Measurements from ENCODE around the gene FBF1. TPM values are rescaled to one million over a fixed set of nuclear protein-coding genes. Genes with fewer than 3 reads are reported as not detected.

Gene FBF1
- total RNA-seq, 4 donors from 2014 or later: 20.4 to 23.8 (median 22.4) TPM

DNA sequence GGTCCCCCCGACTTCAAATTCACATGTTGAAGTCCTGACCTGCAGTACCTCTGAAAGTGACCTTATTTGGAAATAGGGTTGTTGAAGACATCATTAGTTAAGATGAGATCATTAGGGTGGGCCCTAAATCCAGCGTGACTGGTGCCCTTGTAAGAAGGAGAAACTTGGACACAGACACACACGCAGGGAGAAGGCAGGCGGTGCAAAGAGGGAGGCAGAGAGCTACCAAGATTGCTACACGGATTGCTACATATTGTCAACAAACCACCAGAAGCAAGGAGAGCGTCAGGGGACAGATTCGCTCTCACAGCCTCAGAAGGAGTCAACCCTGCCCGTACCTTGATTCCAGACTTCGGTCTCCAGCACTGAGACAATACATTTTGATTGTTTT lies 78.9 kb downstream of the FBF1 start:
- TF ChIP-seq CTCF (IDR thresholded peaks at IDR 0.05) (no peak), POLR2A (IDR thresholded peaks at IDR 0.05) (no peak)
- intact Hi-C loops (cut with DNase I; ENCODE audit: low total_unique reads): no loop called here
- 65 to 69% methylated on average over 9 of the region's 9 CpGs for WGBS, 2 donors
- H3K4me3 ChIP-seq (ENCODE audit: low read depth, poor library complexity, severe bottlenecking): no peak overlapping the region
- DNase-seq (ENCODE audit: low spot score in 2 of 2): peak in 1 of 2 donors; percentile 73

Other genes with a start within 250 kb of the FBF1 start
- 100 to 1,000 TPM; 371 to 689 (median 435) TPM for gene ITGB4, start 219.6 kb downstream of the FBF1 start, total RNA-seq
- gene GALK1, start 175.8 kb downstream of the FBF1 start, total RNA-seq: 10 to 100 TPM; 20.6 to 31.0 (median 28.9) TPM
- gene UNK, start 156.2 kb downstream of the FBF1 start, total RNA-seq: 10 to 100 TPM; 26.5 to 42.5 (median 31.9) TPM
- 1 to 10 TPM; 5.0 to 9.1 (median 7.6) TPM for gene UNC13D, start 96.6 kb downstream of the FBF1 start, total RNA-seq
- 100 to 1,000 TPM in 2 of 4 donors, 10 to 100 TPM in 2; 74.2 to 149 (median 93.8) TPM for gene WBP2, start 85.7 kb downstream of the FBF1 start, total RNA-seq
- gene TRIM47, start 62.5 kb downstream of the FBF1 start, total RNA-seq: 10 to 100 TPM; 33.2 to 62.5 (median 41.5) TPM
- 10 to 100 TPM; 23.1 to 36.3 (median 32.2) TPM for gene TRIM65, start 44.1 kb downstream of the FBF1 start, total RNA-seq
- gene MRPL38, start 36.2 kb downstream of the FBF1 start, total RNA-seq: 10 to 100 TPM; 36.5 to 64.7 (median 49.0) TPM
- 100 to 1,000 TPM in 1 of 4 donors, 10 to 100 TPM in 3; 71.2 to 102 (median 81.3) TPM for gene ACOX1, start 38.1 kb upstream of the FBF1 start, total RNA-seq
- 10 to 100 TPM; 43.7 to 57.9 (median 49.7) TPM for gene TEN1, start 38.2 kb upstream of the FBF1 start, total RNA-seq
- 1 to 10 TPM; 2.7 to 8.4 (median 4.5) TPM for gene CDK3, start 59.8 kb upstream of the FBF1 start, total RNA-seq
- 100 to 1,000 TPM; 285 to 514 (median 315) TPM for gene EVPL, start 86.3 kb upstream of the FBF1 start, total RNA-seq
- 10 to 100 TPM; 67.2 to 76.5 (median 72.3) TPM for gene SRP68, start 131.5 kb upstream of the FBF1 start, total RNA-seq
- under 1 TPM in 2 of 4 donors, not detected in 2; 0.17 to 0.97 TPM for gene GALR2, start 133.7 kb upstream of the FBF1 start, total RNA-seq
- gene ZACN, start 138.1 kb upstream of the FBF1 start, total RNA-seq: not detected
- 10 to 100 TPM; 52.5 to 78.4 (median 72.3) TPM for gene EXOC7, start 162.7 kb upstream of the FBF1 start, total RNA-seq
- 1 to 10 TPM; 1.2 to 2.4 (median 1.8) TPM for gene FOXJ1, start 200.2 kb upstream of the FBF1 start, total RNA-seq